GM23338 (cell line): ENCODE data around the gene PTH2. TPM values are rescaled to one million over a fixed set of nuclear protein-coding genes. Genes with fewer than 3 reads are reported as not detected.

Experiments
- CREB1 ChIP-seq: fragments of 250-450 bp; sonication (Bioruptor Pico); IDR thresholded peaks from 2 replicates; pipeline ENCODE4 v1.5.0; 2020; ENCODE audit warnings: low read depth, mild to moderate bottlenecking, moderate library complexity
- EZH2 ChIP-seq: fragments of 200-600 bp; sonication (generic); IDR thresholded peaks from one replicate; pipeline ENCODE4 v1.8.0; 2017; ENCODE audit warnings: antibody characterized with exemption, mild to moderate bottlenecking, low read depth; ENCODE audit not compliant: unreplicated experiment
- NANOG ChIP-seq: IDR thresholded peaks from 2 replicates; pipeline ENCODE4 v1.6.1; 2016; ENCODE audit warnings: antibody characterized with exemption, borderline replicate concordance
- POLR2AphosphoS5 ChIP-seq: IDR thresholded peaks from 2 replicates; pipeline ENCODE4 v1.6.1; 2016; ENCODE audit warnings: antibody characterized with exemption, low read depth
- ZNF114 ChIP-seq: fragments of 250-450 bp; sonication (Bioruptor Pico); IDR thresholded peaks from 2 replicates; pipeline ENCODE4 v1.5.0; 2020; ENCODE audit warnings: mild to moderate bottlenecking, moderate library complexity
- polyA plus RNA-seq: library from polyadenylated mRNA; unstranded; fragments of >200 nt; fragmentation: Nextera tagmentation; extraction: Ambion mirVana; gene quantifications from 2 replicates; pipeline ENCODE4 v1.2.1, GENCODE V29; 2016
- total RNA-seq: library from RNA; depleted of rRNA; stranded (reverse); fragments of >200 nt; shearing (Covaris generic); gene quantifications from 2 replicates; pipeline ENCODE4 v1.2.3, GENCODE V29; 2014
- TF ChIP-seq, protein P1 (sequence below): fragments of 250-450 bp; sonication (Bioruptor Pico); IDR thresholded peaks from 2 replicates; pipeline ENCODE4 v1.5.0; 2020; ENCODE audit warnings: mild to moderate bottlenecking, moderate library complexity
- TF ChIP-seq, protein P2 (sequence below): IDR thresholded peaks from 2 replicates; pipeline ENCODE4 v1.6.1; 2016; ENCODE audit warnings: antibody characterized with exemption
- TF ChIP-seq, protein P3 (sequence below), 2 experiments: fragments of 200-600 bp in 1 of 2; sonication (generic) in 1 of 2; conservative IDR thresholded peaks; 2 replicates each; pipeline versions ENCODE4 v1.5.1 to v1.6.1; 2016 to 2017; ENCODE audit warnings: antibody characterized with exemption in 2 of 2, low read depth in 2 of 2, mild to moderate bottlenecking in 2 of 2, moderate library complexity in 1 of 2

PTH2 gene
- total and polyA plus RNA-seq, 2 experiments from 2014 or later, result 1.6 TPM; not detected in 1

DNA sequence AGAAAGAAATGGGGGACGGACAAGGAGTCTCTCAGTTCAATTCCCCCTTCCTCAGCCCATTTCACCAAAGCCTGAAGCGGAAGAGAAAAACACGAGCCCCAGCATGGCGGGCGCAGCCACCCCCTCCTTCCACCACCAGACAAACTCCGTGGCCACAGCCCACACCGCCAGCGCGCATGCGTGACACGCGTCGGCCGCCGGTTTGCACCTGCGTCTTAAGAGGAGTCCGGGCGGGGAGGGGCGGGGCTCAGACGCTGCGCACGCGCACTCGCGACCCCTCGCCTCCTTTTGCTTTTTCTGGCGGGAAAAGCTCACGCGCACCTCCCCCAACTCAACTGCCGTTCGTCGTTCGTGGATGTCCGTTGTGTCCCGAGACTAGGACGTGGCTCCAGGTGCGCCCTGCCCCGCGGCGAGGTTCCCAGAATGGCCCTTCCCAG is 35.3 kb downstream of the PTH2 start, which contains the start of gene KASH5 (continued):
- TF ChIP-seq, protein P1, sequence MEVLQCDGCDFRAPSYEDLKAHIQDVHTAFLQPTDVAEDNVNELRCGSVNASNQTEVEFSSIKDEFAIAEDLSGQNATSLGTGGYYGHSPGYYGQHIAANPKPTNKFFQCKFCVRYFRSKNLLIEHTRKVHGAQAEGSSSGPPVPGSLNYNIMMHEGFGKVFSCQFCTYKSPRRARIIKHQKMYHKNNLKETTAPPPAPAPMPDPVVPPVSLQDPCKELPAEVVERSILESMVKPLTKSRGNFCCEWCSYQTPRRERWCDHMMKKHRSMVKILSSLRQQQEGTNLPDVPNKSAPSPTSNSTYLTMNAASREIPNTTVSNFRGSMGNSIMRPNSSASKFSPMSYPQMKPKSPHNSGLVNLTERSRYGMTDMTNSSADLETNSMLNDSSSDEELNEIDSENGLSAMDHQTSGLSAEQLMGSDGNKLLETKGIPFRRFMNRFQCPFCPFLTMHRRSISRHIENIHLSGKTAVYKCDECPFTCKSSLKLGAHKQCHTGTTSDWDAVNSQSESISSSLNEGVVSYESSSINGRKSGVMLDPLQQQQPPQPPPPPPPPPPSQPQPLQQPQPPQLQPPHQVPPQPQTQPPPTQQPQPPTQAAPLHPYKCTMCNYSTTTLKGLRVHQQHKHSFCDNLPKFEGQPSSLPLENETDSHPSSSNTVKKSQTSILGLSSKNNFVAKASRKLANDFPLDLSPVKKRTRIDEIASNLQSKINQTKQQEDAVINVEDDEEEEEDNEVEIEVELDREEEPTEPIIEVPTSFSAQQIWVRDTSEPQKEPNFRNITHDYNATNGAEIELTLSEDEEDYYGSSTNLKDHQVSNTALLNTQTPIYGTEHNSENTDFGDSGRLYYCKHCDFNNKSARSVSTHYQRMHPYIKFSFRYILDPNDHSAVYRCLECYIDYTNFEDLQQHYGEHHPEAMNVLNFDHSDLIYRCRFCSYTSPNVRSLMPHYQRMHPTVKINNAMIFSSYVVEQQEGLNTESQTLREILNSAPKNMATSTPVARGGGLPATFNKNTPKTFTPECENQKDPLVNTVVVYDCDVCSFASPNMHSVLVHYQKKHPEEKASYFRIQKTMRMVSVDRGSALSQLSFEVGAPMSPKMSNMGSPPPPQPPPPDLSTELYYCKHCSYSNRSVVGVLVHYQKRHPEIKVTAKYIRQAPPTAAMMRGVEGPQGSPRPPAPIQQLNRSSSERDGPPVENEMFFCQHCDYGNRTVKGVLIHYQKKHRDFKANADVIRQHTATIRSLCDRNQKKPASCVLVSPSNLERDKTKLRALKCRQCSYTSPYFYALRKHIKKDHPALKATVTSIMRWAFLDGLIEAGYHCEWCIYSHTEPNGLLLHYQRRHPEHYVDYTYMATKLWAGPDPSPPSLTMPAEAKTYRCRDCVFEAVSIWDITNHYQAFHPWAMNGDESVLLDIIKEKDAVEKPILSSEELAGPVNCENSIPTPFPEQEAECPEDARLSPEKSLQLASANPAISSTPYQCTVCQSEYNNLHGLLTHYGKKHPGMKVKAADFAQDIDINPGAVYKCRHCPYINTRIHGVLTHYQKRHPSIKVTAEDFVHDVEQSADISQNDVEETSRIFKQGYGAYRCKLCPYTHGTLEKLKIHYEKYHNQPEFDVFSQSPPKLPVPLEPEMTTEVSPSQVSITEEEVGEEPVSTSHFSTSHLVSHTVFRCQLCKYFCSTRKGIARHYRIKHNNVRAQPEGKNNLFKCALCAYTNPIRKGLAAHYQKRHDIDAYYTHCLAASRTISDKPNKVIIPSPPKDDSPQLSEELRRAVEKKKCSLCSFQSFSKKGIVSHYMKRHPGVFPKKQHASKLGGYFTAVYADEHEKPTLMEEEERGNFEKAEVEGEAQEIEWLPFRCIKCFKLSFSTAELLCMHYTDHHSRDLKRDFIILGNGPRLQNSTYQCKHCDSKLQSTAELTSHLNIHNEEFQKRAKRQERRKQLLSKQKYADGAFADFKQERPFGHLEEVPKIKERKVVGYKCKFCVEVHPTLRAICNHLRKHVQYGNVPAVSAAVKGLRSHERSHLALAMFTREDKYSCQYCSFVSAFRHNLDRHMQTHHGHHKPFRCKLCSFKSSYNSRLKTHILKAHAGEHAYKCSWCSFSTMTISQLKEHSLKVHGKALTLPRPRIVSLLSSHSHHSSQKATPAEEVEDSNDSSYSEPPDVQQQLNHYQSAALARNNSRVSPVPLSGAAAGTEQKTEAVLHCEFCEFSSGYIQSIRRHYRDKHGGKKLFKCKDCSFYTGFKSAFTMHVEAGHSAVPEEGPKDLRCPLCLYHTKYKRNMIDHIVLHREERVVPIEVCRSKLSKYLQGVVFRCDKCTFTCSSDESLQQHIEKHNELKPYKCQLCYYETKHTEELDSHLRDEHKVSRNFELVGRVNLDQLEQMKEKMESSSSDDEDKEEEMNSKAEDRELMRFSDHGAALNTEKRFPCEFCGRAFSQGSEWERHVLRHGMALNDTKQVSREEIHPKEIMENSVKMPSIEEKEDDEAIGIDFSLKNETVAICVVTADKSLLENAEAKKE (CRISPR knock-in tag), result no peak
- TF ChIP-seq, protein P2, sequence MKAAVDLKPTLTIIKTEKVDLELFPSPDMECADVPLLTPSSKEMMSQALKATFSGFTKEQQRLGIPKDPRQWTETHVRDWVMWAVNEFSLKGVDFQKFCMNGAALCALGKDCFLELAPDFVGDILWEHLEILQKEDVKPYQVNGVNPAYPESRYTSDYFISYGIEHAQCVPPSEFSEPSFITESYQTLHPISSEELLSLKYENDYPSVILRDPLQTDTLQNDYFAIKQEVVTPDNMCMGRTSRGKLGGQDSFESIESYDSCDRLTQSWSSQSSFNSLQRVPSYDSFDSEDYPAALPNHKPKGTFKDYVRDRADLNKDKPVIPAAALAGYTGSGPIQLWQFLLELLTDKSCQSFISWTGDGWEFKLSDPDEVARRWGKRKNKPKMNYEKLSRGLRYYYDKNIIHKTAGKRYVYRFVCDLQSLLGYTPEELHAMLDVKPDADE, result no peak
- TF ChIP-seq POLR2AphosphoS5 (no peak), CREB1 (CRISPR knock-in tag) (no peak), EZH2 (no peak), NANOG (no peak), ZNF114 (CRISPR knock-in tag) (no peak)
- TF ChIP-seq, protein P3, sequence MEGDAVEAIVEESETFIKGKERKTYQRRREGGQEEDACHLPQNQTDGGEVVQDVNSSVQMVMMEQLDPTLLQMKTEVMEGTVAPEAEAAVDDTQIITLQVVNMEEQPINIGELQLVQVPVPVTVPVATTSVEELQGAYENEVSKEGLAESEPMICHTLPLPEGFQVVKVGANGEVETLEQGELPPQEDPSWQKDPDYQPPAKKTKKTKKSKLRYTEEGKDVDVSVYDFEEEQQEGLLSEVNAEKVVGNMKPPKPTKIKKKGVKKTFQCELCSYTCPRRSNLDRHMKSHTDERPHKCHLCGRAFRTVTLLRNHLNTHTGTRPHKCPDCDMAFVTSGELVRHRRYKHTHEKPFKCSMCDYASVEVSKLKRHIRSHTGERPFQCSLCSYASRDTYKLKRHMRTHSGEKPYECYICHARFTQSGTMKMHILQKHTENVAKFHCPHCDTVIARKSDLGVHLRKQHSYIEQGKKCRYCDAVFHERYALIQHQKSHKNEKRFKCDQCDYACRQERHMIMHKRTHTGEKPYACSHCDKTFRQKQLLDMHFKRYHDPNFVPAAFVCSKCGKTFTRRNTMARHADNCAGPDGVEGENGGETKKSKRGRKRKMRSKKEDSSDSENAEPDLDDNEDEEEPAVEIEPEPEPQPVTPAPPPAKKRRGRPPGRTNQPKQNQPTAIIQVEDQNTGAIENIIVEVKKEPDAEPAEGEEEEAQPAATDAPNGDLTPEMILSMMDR (conservative IDR thresholded peaks at IDR 0.05; ENCODE audit: low read depth in 2 of 2), result no peak
